GM13976 (cell line): ENCODE measurements around the gene FOS.
"Not testable (repeated sequence)": the region's sequence is repeated elsewhere in the genome, so short reads cannot be mapped to it uniquely, and the experiment has no call there.

ENCODE experiments used
- DNase-seq: peaks from one replicate; pipeline ENCODE4 v3.0.0; 2012; ENCODE audit warnings: low spot score
- in situ Hi-C: fragments of 300-500 bp; cut with MboI; formaldehyde crosslinking; loops from one replicate; pipeline ENCODE4 v1.12.0; 2022; ENCODE audit warnings: low sequenced_read_pairs, mixed read lengths, inconsistent platforms; ENCODE audit not compliant: unreplicated experiment
- TF ChIP-seq, protein P1 (sequence below): IDR thresholded peaks from 2 replicates; pipeline ENCODE4 v1.5.1; 2012; ENCODE audit warnings: borderline replicate concordance, mild to moderate bottlenecking; ENCODE audit not compliant: insufficient read depth; ENCODE audit errors: extremely low read depth, missing control alignments, control extremely low read depth

The FOS gene

DNA sequence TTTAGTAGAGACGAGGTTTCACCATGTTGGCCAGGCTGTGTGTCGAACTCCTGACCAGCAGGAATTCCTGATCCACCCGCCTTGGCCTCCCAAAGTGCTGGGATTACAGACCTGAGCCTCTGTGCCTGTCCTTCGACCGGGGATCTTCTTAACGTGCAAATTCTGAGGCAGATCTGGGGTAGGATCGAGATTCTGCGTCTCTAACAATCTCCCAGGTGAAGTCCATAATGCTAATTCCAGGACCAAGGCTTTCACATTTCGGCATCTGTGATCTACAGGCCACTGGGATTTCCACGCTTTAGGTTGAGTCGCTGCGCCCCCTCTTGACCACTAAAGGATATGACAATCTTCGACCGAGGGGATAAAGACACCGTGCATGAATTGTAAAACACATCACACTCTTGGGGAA lies 24.8 kb downstream of the FOS start:
- TF ChIP-seq, protein P1, sequence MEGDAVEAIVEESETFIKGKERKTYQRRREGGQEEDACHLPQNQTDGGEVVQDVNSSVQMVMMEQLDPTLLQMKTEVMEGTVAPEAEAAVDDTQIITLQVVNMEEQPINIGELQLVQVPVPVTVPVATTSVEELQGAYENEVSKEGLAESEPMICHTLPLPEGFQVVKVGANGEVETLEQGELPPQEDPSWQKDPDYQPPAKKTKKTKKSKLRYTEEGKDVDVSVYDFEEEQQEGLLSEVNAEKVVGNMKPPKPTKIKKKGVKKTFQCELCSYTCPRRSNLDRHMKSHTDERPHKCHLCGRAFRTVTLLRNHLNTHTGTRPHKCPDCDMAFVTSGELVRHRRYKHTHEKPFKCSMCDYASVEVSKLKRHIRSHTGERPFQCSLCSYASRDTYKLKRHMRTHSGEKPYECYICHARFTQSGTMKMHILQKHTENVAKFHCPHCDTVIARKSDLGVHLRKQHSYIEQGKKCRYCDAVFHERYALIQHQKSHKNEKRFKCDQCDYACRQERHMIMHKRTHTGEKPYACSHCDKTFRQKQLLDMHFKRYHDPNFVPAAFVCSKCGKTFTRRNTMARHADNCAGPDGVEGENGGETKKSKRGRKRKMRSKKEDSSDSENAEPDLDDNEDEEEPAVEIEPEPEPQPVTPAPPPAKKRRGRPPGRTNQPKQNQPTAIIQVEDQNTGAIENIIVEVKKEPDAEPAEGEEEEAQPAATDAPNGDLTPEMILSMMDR: peak; percentile 79
- DNase-seq: peak; percentile 74
- in situ Hi-C loops: loop anchor here (5.0 to 10.0 kb wide), 3 partner anchors 151 to 181 kb away; no protein-coding TSS in a partner anchor

DNA sequence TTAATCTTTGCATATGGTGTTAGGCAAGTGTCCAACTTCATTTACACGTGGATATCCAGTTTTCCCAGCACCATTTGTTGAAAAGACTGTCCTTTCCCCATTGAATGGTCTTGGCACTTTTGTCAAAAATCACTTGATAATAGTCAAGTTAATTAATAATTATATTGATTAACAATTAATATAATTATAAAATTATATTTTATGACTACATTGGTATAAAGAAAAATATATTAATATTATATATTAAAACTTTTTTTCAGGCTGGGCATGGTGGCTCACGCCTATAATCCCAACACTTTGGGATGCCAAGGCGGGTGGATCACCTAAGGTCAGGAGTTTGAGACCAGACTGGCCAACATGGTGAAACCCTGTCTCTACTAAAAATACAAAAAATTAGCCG lies 27.8 kb downstream of the FOS start:
- DNase-seq: not testable (repeated sequence)
- in situ Hi-C loops: loop anchor here (5.0 to 10.0 kb wide), 3 partner anchors 148 to 341 kb away; no protein-coding TSS in a partner anchor

DNA sequence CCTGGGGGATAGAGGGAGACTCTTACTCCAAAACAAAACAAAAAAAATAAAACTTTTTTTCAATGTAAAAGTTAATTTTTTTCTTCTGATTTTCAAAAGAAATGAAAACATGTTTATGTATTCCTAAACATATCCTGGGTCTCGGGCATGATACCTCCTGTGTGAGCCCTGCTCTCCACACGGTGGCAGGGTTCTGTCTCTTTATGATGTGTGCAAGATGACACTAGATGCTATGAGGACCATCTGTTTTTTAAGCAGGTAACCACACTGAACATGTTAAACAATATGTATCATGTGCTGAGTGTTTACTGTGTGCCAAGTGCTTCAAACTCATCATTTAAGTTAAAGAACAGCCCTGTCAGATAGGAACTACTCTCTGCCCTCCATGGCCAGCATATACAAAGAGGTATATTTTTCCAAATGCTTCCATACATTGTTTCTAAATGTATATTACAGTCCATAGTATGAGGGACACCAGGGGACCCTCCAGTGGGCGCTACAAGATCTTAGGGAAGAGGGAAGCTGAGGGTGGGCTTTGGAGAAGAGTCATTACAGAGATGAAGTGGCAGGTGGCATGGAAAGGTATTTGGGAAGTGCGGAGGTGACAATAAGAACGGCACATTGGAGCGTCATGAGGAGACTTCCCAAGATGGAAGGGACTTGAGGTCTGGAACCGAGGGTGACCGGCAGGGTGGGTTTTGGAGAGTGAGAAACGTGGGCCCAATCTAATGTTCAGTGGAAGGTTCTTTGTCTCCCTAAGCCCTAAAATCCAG lies 28.5 kb downstream of the FOS start:
- TF ChIP-seq, protein P1: peak; percentile 22
- in situ Hi-C loops: loop anchor here (5.0 to 10.0 kb wide), 3 partner anchors 148 to 340 kb away; no protein-coding TSS in a partner anchor
- DNase-seq: peak; percentile 55

DNA sequence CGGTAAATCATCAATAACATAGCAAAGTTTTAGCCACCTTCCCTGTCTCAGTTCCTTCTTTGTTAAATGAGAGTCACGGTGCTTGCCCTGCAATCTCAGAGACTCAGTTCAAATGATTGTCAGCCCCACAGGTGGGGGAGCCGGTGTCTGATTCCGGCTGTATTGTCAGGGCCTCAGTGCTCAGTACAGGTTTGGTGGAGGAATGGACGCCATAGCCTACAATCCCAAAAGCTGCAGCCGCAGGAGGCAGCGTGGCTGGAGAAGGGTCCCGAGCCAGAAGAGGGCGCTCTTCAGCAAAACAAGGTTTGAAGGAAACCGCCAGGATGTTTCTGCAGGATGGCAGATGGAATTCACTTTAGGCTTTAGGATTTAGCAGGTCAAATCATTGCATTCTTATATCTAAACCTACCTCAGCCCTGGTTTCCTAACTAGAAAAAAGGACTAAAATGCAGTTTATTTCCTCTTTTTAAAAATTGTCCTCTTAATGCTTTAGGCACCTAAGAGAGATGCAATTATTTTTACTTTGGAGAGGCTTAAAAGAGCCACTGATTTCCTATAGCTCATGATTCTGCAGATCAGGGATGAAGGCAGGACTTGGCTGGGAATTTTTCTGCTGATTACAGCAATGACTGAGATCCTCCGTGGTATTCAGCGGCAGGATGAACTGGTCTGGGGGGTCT lies 29.2 kb downstream of the FOS start:
- in situ Hi-C loops: loop anchor here (5.0 to 10.0 kb wide), 3 partner anchors 147 to 339 kb away; no protein-coding TSS in a partner anchor
- peak; percentile 62 for DNase-seq
- TF ChIP-seq, protein P1: peak; percentile 92

DNA sequence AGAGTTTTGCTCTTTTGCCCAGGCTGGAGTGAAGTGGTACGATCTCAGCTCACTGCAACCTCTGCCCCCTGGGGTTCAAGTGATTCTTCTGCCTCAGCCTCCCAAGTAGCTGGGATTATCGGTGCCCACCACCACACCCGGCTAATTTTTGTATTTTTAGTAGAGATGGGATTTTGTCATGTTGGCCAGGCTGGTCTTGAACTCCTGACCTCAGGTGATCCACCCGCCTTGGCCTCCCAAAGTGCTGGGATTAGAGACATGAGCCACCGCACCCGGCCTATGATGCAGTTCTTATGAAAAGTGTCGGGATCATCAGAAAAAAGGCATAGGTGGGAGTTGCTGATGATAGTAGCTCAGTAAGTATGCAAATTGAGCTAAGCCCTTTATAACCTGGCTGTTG lies 30.4 kb downstream of the FOS start:
- in situ Hi-C loops: loop anchor here (5.0 to 10.0 kb wide), 3 partner anchors 146 to 338 kb away; no protein-coding TSS in a partner anchor

DNA sequence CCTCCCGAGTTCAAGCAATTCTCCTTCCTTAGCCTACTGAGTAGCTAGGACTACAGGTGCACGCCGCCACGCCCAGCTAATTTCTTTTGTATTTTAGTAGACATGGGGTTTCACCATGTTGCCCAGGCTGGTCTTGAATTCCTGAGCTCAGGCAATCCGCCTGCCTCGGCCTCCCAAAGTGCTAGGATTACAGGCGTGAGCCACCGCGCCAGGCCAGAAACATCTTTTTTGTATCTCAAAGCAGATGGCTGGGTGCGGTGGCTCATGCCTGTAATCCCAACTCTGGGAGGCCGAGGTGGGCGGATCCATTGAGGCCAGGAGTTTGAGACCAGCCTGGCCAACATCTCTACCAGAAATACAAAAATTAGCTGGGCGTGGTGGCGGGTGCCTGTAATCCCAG lies 30.9 kb downstream of the FOS start:
- in situ Hi-C loops: loop anchor here (5.0 to 10.0 kb wide), 3 partner anchors 145 to 338 kb away; no protein-coding TSS in a partner anchor

More for the DNA sequence above, 30.4 kb downstream of the FOS start:
- DNase-seq: not testable (repeated sequence)

DNA sequence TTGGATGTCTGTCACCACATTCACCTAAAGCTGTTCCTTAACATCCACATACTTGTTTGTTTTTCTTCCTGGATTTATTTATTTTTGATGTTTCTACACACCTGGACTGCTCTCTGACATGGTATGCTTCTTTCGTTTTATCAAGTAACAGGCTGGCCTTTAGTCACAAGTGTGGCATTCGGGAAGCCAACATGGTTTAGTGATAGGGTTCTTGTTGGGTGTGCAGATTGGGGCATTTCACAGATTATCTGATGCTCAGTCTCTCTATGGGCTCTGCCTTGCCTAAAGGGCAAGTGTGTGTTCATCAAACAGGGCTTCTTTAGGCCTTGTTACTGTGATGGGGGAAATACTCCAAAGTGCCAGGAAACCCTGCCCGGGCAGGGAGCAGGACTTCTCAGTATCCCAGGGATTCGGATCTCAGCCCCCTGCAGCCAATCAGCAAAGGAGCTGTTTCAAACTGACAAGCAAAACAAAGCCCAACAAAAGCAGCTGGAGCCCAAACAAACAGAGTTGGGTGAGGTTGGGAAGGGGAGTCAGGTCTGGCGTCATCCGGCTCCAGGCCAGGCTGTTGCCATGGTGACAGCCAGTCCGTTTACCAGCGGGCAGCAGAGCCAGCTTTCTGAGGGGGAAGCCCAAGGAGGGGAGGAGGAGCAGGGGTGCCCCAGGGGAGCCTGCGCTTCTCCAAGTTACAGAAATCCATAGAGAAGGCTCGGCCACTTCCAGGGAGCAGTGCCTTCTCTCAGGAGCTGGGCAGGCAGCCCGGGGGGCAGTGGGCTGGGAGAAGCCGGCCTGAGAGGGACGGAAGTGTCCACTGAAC lies 31.9 kb downstream of the FOS start:
- TF ChIP-seq, protein P1: no peak
- in situ Hi-C loops: loop anchor here (10.0 kb wide), 1 partner anchor 254 kb away; no protein-coding TSS in a partner anchor
- no peak for DNase-seq

More for the DNA sequence above, 30.9 kb downstream of the FOS start:
- not testable (repeated sequence) for DNase-seq
